PC-9 (cell line): ENCODE data around the gene MALRD1.

Experiments used
- CTCF ChIP-seq: fragments of 200-600 bp; sonication (generic); conservative IDR thresholded peaks from 2 replicates; pipeline ENCODE4 v1.6.1; 2017; ENCODE audit warnings: mixed run types, antibody characterized with exemption, mild to moderate bottlenecking, moderate library complexity
- EZH2 ChIP-seq: fragments of 200-600 bp; sonication (generic); IDR thresholded peaks from 2 replicates; pipeline ENCODE4 v1.8.0; 2017; ENCODE audit warnings: antibody characterized with exemption, low read depth

- no peak for TF ChIP-seq CTCF
- TF ChIP-seq EZH2, result no peak
Observed at GRCh38 chr10:19168584-19168983, 120.0 kb downstream of the MALRD1 start.
